ENCODE measurements around the gene CALCOCO1. TPM values are rescaled to one million over a fixed set of nuclear protein-coding genes. Genes with fewer than 3 reads are reported as not detected.

Gene CALCOCO1
- polyA plus RNA-seq, 1 donor from 2014 or later, result 169 TPM

DNA sequence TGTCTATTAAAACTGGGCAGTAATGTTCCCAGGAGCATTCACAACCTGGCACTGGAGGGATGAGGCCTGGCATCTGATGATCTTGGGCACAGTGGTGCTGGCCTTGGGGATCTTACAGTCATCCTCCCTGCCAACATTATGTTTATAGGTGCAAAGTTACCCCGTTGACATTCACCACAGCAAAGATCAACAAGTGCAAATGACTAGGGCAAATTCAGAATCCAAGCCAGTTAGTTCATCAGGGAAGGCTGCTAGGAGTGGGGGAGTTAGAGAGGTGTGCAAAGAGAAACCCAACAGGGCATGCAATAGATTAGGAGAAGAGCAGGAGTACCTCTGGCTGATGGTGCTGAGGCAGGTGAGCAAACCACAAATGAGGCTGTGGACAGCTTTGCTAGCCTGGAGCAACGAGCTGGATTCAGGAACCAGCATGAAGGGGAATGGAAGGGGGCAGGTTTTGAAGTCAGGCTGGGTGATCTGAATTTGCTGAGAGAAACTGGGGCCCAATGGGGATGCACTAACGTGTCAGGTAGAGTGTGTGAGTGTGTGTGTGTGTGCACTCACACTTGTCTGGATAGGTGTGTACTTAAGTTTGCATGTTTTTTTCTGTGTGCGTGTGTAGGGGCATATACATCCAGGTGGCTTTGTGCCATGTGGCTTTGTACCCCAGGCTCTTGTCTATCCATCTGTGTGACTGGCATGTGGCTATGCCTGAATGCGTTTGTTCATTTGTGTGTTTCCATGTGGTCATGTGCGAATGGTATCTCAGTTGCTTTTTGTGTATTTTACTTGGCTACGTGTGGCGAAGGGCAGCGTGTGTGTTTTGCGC, 22.9 kb upstream of the CALCOCO1 start:
- Histone ChIP-seq H2AFZ (ENCODE audit: low read depth, low read length) (no peak overlapping the region), H3F3A (ENCODE audit: insufficient read depth, low read length, poor library complexity, severe bottlenecking) (peaks cover 20% of the 10 kb centered on the region), H3K9me2 (ENCODE audit: insufficient read depth, low read length) (no peaks in the 10 kb centered on the region), H3K79me2 (replicated peaks; ENCODE audit: insufficient read depth, low read length) (no peaks in the 10 kb centered on the region), H3K27ac (ENCODE audit: low read length) (peak overlapping the region; percentile 95), H3K9ac (ENCODE audit: low read length) (peak overlapping the region; percentile 68), H3K4me2 (ENCODE audit: low read length) (no peak overlapping the region), H3K27me3 (ENCODE audit: insufficient read depth, low read depth, low read length) (peaks cover 22% of the 10 kb centered on the region), H3K36me3 (ENCODE audit: insufficient read depth, low read length) (no peaks in the 10 kb centered on the region), H3K4me3 (ENCODE audit: low read length) (peak overlapping the region; percentile 51), H4K20me1 (ENCODE audit: insufficient read depth) (no peaks in the 10 kb centered on the region), H3K9me3 (ENCODE audit: low read length) (no peaks in the 10 kb centered on the region)
- TF ChIP-seq TAF1 (IDR thresholded peaks at IDR 0.05; ENCODE audit: low read depth), result no peak
- TF ChIP-seq MXI1 (conservative IDR thresholded peaks at IDR 0.05; ENCODE audit: poor library complexity, severe bottlenecking), result no peak
- no peak for TF ChIP-seq RAD21 (conservative IDR thresholded peaks at IDR 0.05)
- TF ChIP-seq EP300 (conservative IDR thresholded peaks at IDR 0.05; ENCODE audit: poor library complexity, severe bottlenecking), result no peak
- no peak for TF ChIP-seq EZH2 (IDR thresholded peaks at IDR 0.05; ENCODE audit: borderline replicate concordance, insufficient read depth, low read length, poor library complexity, severe bottlenecking)

DNA sequence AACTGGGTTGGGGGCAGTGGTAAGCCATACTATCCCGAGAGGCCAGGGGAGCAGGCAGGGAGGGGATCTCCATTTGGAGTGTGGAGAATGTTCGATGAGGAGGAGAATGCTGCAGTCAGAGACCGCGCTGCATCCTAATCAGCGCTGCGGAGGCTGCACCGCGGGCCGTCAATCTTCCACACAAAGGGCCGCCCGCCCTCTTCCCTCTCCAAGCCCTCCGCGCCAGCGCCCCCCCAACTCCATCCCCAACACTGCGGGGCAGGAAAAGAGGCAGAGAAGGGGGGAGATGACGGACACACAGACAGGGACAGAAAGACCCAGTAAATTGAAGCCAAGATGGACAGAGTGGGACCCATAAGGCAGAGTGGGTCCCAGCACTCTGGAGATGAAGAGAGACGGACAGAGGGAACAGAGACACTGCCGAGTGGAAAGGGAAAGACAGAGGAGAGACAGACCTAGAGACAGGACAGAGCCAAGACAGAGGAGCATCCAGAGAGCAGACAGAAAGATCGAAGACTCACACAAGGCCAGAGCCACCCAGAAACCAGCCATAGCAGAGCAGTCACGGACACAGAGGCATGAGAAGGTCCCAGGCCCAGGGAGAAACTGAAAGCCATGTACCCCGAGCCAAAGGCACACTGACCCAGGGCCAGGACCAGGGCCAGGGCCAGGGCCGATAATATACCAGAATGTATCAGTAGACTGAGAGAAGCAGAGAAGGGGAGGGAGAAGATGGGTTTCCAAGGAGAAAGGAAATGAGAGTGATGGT, 21.0 kb upstream of the CALCOCO1 start:
- H3K79me2 ChIP-seq (replicated peaks; ENCODE audit: insufficient read depth, low read length), result no peaks in the 10 kb centered on the region
- TF ChIP-seq, protein P1, sequence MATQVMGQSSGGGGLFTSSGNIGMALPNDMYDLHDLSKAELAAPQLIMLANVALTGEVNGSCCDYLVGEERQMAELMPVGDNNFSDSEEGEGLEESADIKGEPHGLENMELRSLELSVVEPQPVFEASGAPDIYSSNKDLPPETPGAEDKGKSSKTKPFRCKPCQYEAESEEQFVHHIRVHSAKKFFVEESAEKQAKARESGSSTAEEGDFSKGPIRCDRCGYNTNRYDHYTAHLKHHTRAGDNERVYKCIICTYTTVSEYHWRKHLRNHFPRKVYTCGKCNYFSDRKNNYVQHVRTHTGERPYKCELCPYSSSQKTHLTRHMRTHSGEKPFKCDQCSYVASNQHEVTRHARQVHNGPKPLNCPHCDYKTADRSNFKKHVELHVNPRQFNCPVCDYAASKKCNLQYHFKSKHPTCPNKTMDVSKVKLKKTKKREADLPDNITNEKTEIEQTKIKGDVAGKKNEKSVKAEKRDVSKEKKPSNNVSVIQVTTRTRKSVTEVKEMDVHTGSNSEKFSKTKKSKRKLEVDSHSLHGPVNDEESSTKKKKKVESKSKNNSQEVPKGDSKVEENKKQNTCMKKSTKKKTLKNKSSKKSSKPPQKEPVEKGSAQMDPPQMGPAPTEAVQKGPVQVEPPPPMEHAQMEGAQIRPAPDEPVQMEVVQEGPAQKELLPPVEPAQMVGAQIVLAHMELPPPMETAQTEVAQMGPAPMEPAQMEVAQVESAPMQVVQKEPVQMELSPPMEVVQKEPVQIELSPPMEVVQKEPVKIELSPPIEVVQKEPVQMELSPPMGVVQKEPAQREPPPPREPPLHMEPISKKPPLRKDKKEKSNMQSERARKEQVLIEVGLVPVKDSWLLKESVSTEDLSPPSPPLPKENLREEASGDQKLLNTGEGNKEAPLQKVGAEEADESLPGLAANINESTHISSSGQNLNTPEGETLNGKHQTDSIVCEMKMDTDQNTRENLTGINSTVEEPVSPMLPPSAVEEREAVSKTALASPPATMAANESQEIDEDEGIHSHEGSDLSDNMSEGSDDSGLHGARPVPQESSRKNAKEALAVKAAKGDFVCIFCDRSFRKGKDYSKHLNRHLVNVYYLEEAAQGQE (IDR thresholded peaks at IDR 0.05; ENCODE audit: borderline replicate concordance), result peak; percentile 66
- peak; percentile 20 for TF ChIP-seq MXI1 (conservative IDR thresholded peaks at IDR 0.05; ENCODE audit: poor library complexity, severe bottlenecking)
- TF ChIP-seq, protein P2, sequence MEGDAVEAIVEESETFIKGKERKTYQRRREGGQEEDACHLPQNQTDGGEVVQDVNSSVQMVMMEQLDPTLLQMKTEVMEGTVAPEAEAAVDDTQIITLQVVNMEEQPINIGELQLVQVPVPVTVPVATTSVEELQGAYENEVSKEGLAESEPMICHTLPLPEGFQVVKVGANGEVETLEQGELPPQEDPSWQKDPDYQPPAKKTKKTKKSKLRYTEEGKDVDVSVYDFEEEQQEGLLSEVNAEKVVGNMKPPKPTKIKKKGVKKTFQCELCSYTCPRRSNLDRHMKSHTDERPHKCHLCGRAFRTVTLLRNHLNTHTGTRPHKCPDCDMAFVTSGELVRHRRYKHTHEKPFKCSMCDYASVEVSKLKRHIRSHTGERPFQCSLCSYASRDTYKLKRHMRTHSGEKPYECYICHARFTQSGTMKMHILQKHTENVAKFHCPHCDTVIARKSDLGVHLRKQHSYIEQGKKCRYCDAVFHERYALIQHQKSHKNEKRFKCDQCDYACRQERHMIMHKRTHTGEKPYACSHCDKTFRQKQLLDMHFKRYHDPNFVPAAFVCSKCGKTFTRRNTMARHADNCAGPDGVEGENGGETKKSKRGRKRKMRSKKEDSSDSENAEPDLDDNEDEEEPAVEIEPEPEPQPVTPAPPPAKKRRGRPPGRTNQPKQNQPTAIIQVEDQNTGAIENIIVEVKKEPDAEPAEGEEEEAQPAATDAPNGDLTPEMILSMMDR (IDR thresholded peaks at IDR 0.05; ENCODE audit: poor library complexity, severe bottlenecking), result no peak
- TF ChIP-seq POLR2AphosphoS5 (IDR thresholded peaks at IDR 0.05), result peak; percentile 66
- TF ChIP-seq EZH2 (IDR thresholded peaks at IDR 0.05; ENCODE audit: borderline replicate concordance, insufficient read depth, low read length, poor library complexity, severe bottlenecking), result no peak
- TF ChIP-seq RAD21 (conservative IDR thresholded peaks at IDR 0.05), result no peak
- TF ChIP-seq TAF1 (IDR thresholded peaks at IDR 0.05; ENCODE audit: low read depth), result no peak
- TF ChIP-seq SMC3 (conservative IDR thresholded peaks at IDR 0.05; ENCODE audit: poor library complexity), result no peak
- TF ChIP-seq EP300 (conservative IDR thresholded peaks at IDR 0.05; ENCODE audit: poor library complexity, severe bottlenecking), result no peak
- peak overlapping the region; percentile 47 for H2AFZ ChIP-seq (ENCODE audit: low read depth, low read length)
- H3K4me2 ChIP-seq (ENCODE audit: low read length), result peak overlapping the region; percentile 53
- peaks cover 20% of the 10 kb centered on the region for H3F3A ChIP-seq (ENCODE audit: insufficient read depth, low read length, poor library complexity, severe bottlenecking)
- H3K9me2 ChIP-seq (ENCODE audit: insufficient read depth, low read length), result no peaks in the 10 kb centered on the region
- no peaks in the 10 kb centered on the region for H3K36me3 ChIP-seq (ENCODE audit: insufficient read depth, low read length)
- peak overlapping the region; percentile 75 for H3K9ac ChIP-seq (ENCODE audit: low read length)
- peak overlapping the region; percentile 95 for H3K27ac ChIP-seq (ENCODE audit: low read length)
- H3K9me3 ChIP-seq (ENCODE audit: low read length), result no peaks in the 10 kb centered on the region
- H3K4me3 ChIP-seq (ENCODE audit: low read length), result peak overlapping the region; percentile 60
- peaks cover 15% of the 10 kb centered on the region for H3K27me3 ChIP-seq (ENCODE audit: insufficient read depth, low read depth, low read length)
- H4K20me1 ChIP-seq (ENCODE audit: insufficient read depth), result no peaks in the 10 kb centered on the region

Measured in neural cell (in vitro differentiated cells).